Measurements from ENCODE around the gene C1orf53.

C1orf53 gene

DNA sequence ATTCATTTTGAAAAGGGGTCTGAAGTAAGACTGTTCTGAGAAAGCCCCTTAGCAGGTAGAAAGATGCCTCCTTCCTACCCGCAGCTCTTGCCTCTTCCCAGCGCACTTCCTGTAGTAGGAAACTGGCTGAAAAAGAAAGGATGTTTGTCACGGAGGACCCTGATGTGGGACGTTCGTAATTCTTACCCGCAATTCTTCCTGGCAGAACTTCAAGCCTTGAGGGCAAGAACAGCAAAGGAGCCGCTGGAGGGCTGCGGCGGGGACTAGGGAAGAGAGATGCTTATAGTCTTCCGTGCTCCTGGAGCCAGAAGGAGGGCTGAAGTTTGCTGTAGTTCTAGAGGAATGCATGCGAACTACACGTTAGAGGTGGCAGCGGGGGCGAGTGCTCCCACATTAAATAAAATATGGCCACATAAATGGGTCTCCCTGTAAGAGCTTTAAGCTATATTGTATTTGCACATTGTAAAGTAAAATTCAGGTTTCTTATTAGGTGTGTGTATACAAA is 6.3 kb downstream of the C1orf53 start:
- no peak for DNase-seq

- no peak for DNase-seq
Measured at GRCh38 chr1:197909384-197909783, 7.0 kb downstream of the C1orf53 start.

- DNase-seq, result no peak
Measured at GRCh38 chr1:197910120-197910991, 7.9 kb downstream of the C1orf53 start.

DNA sequence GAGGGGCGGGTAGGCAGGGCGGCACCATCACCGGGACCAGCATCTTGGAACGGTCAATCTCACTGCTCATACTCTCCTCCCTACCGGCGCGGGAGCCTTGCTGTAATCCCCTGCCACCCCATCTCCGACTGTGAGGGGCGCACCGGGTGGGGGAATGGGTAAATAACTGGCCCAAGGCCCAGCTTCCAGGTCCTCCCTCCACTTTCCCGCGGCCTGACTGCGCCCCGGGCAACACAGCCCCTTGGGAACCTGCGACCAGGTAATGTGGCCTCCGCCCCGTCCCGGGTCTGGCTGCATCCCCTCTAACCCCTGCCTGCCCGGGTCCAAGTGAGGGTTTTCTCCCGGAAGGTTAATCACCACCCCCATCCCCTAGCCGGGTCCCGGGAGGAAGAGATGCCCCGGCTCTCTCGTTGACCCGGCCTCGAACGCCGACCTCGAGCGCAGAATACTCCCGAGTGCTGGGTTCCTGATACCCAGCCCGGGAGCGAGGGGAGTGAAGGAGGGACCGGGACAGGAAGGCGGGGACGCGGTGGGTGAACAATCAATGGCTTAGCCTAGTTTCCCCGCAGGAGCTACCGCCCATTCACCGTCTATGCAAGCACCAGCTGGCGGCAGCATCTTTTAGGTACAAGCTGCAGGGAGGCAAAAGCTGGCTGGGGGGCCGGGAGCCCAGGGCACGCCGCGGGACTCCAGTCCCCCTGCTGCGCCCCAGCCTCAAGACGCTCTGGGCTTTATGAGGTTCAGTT is 8.9 kb downstream of the C1orf53 start:
- DNase-seq, result no peak

- DNase-seq, result no peak
Measured at GRCh38 chr1:197911857-197912696, 9.6 kb downstream of the C1orf53 start.

DNA sequence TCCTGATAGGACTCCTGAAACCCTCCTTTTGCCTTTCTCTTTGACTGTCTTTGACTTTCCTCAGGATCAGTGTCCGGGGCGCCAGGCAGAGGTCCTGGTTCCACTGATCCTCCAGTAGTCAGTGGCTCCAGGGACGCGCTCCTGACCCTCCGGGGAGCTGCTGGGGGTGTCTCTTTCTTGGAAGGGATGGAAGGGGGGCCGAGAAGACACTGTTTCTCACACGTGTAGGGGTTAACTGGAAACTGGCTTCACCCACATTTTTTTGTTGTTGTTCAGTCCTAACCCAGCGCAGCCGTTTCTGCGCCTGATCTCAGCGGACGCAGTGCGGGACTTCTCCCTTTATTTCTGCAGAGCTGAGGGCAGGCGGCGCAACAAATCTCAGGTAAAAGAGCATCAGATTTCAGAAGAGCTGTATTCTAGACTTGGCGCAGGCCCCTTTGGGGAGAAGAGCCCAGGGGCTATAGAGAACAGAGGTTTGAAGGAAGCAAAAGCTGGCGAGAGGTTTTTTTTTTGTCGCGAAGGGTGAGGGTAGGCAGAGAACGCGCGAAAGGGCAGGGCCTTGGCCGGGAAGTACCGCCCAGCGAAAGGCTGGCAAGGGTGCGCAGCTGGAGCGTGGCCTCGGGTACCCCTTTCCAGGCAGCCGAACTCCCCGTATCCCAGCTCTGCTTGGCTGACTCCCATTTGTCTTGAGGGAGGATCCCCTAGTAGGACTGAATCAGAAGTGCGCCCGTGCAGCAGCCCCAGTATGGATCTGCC is 10.5 kb downstream of the C1orf53 start:
- no peak for DNase-seq

DNA sequence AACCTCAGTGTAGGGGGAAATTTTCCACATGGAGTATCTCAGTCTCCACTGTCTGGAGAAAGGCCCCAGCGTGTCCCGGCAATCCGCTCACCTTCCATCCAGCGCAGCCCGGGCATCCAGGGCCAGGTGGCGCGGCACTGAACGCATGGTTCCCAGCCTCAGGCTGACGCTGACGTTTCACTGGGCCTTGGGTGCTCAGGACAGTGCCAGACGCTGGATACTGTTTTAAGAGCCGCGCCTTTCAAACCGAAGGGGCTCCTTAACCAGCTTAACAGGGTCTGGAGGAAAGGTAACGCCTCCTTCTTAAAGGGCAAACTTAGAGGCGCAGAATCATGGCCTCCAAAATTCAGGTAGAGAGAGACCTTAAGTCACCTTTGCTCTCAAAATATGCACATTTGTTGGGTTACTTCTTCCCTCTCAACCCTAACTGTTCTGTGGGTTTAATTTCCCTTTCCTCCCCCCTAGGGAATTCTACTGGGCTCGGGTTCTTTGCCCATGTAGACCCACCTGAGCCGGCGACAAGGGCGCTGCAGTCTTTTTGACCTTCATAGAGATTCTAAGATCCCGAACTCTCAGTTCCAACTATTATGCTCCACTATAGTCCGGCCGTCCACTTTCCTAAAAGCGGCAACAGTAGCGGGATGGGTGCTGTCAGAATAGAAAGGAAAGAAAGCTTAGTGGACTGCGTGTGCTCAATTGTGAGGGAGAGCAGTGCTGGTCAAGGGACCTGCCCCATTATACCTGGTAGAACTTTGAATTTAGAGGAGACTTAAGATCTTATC is 11.3 kb downstream of the C1orf53 start:
- no peak for DNase-seq

DNA sequence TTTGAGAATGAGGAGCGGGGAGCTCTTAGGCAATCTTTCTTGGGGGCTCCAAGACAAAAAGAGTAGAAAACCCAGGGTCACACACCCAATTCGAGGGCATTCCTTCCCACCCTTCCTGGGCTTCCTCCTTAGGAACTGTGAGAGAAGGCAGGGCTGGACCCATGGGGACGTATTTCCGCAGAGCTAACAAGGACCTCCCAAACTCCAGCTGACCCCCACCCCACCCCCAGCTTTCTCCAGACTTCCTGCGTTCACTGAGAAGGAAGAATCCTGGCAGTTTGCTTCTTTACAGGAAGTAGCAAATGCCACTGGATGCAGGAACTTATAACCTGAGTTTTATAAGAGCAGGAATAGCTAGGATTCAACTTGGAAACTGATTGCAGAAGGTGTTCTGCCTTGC is 12.1 kb downstream of the C1orf53 start:
- DNase-seq, result no peak

- no peak for DNase-seq
Measured at GRCh38 chr1:197915260-197915861, 12.9 kb downstream of the C1orf53 start.

- DNase-seq, result peak; percentile 73
Measured at GRCh38 chr1:197915862-197916499, 13.6 kb downstream of the C1orf53 start.

GRCh38 chr1:197916500-197916983 is 14.1 kb downstream of the C1orf53 start:
- DNase-seq, result no peak

DNA sequence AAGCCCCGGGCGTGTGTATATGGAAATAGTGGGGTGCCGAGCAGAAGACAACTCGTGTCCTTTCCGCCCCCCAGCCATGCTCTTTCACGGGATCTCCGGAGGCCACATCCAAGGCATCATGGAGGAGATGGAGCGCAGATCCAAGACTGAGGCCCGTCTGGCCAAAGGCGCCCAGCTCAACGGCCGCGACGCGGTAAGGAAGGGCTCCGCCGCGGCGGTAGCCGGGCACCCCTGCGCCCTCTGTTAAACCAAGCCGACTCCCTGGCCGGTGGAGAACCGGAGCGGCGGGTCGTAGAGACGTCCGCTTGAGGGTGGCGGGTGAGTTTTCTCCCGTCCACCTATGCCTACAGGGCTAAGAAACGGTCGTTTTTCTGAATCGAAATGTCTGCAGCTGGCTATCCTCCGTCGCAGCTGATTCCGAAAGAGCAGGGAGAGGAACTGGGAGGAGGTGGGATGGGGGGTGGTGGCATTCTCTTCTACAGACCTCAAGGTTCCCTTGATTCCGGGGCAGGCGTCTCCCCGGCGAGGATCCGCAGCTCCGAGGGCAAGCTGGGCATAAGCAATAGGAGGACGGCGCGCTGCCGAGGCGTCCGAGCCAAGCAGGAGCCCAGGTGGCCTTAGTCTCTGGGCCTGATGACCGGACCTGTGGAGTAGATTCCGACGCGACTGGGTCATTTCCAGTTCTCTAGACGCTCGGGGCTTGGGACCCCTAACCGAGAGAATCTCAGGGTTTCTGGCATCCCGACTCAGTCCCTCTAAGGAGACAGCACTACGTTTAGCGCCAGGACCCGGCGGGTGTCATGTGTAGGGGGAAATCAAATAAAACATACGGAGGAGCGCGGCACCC is 15.6 kb downstream of the C1orf53 start:
- no peak for DNase-seq

GRCh38 chr1:197918807-197919345 is 16.4 kb downstream of the C1orf53 start:
- no peak for DNase-seq

- DNase-seq, result no peak
Measured at GRCh38 chr1:197919346-197920066, 17.1 kb downstream of the C1orf53 start.

GRCh38 chr1:197920067-197920396 is 17.6 kb downstream of the C1orf53 start:
- DNase-seq, result no peak

- DNase-seq, result no peak
Measured at GRCh38 chr1:197920414-197921117, 18.1 kb downstream of the C1orf53 start.

GRCh38 chr1:197921235-197922069 is 19.0 kb downstream of the C1orf53 start:
- DNase-seq, result no peak

All from 8988T (cell line).